WERI-Rb-1 (cell line): ENCODE measurements around the gene PRMT5.

Source experiments
- DNase-seq: peaks from one replicate; pipeline ENCODE4 v3.0.0-alpha.2; 2020
- H3K27ac ChIP-seq: fragments of 250-450 bp; sonication (Bioruptor Pico); 2 replicates; pipeline ENCODE4 v1.5.1; 2020; ENCODE audit warnings: mild to moderate bottlenecking, moderate library complexity
- H3K27me3 ChIP-seq: fragments of 250-450 bp; sonication (Bioruptor Pico); 2 replicates; pipeline ENCODE4 v1.5.1; 2021; ENCODE audit warnings: mild to moderate bottlenecking, low read depth, moderate library complexity; ENCODE audit not compliant: insufficient read depth, severe bottlenecking
- H3K36me3 ChIP-seq: fragments of 250-450 bp; sonication (Bioruptor Pico); 2 replicates; pipeline ENCODE4 v1.5.1; 2020; ENCODE audit warnings: mild to moderate bottlenecking, moderate library complexity
- H3K4me3 ChIP-seq: 2 replicates; pipeline ENCODE4 v1.5.1; 2011; ENCODE audit warnings: low read depth, mild to moderate bottlenecking, control low read depth, low read length
- H3K9me3 ChIP-seq: fragments of 250-450 bp; sonication (Bioruptor Pico); 2 replicates; pipeline ENCODE4 v1.5.1; 2021; ENCODE audit warnings: mild to moderate bottlenecking, moderate library complexity; ENCODE audit not compliant: severe bottlenecking
- TF ChIP-seq, protein P1 (sequence below): IDR thresholded peaks from 2 replicates; pipeline ENCODE4 v1.5.1; 2011; ENCODE audit warnings: low read depth, mild to moderate bottlenecking, control low read depth, inconsistent platforms, low read length

Gene PRMT5

DNA sequence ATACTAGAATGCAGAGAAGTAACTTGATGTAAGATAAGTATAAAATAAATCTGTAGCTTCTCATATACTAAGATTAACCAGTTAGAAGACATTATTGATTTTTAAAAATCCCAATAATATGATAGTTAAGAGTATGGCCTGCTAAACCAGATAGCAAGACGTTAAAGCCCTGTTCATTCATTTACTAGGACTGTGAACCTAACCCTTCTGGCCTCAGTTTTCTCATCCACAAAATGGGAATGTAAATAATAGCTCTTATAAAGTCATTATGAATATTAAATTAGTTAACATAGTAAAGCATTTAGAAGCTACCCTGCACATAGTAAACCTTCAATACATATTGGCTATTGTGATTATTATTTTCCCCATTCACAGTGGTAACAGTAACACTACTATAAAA, 6.0 kb upstream of the PRMT5 start:
- no peak for DNase-seq
- no peak overlapping the region for H3K4me3 ChIP-seq
- no peaks in the 10 kb centered on the region for H3K9me3 ChIP-seq
- no peaks in the 10 kb centered on the region; the same call in 1 of the 2 replicates for H3K36me3 ChIP-seq
- H3K27ac ChIP-seq, result no peak overlapping the region
- H3K27me3 ChIP-seq, result no peaks in the 10 kb centered on the region
- TF ChIP-seq, protein P1, sequence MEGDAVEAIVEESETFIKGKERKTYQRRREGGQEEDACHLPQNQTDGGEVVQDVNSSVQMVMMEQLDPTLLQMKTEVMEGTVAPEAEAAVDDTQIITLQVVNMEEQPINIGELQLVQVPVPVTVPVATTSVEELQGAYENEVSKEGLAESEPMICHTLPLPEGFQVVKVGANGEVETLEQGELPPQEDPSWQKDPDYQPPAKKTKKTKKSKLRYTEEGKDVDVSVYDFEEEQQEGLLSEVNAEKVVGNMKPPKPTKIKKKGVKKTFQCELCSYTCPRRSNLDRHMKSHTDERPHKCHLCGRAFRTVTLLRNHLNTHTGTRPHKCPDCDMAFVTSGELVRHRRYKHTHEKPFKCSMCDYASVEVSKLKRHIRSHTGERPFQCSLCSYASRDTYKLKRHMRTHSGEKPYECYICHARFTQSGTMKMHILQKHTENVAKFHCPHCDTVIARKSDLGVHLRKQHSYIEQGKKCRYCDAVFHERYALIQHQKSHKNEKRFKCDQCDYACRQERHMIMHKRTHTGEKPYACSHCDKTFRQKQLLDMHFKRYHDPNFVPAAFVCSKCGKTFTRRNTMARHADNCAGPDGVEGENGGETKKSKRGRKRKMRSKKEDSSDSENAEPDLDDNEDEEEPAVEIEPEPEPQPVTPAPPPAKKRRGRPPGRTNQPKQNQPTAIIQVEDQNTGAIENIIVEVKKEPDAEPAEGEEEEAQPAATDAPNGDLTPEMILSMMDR, result no peak

DNA sequence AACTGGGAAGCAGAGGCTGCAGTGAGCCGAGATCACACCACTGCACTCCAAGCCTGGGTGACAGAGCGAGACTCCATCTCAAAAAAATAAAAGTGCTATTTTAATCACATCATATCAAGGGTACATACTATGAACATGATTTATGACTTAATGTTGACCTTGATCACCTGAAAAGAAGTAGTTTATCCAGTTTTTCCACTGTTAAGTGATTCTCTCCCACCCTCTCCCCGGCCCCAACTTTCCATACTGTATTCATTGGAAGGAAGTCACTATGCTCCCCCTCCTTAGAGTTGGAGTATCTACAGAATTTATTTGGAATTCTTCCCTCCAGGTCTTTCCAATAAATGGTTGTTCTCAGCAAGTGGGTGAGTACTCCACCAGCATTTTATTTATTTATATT, 3.0 kb upstream of the PRMT5 start:
- H3K4me3 ChIP-seq, result no peak overlapping the region
- H3K9me3 ChIP-seq, result no peaks in the 10 kb centered on the region
- H3K27me3 ChIP-seq, result no peaks in the 10 kb centered on the region
- TF ChIP-seq, protein P1, result no peak
- H3K36me3 ChIP-seq, result peaks cover 3% of the 10 kb centered on the region
- no peak overlapping the region for H3K27ac ChIP-seq
- DNase-seq, result no peak

GRCh38 chr14:22929961-22930364, 787 bp upstream of the PRMT5 start:
- DNase-seq, result no peak
- Histone ChIP-seq H3K27ac (peak overlapping the region; percentile 25), H3K27me3 (no peaks in the 10 kb centered on the region), H3K4me3 (peak overlapping the region; percentile 70), H3K9me3 (no peaks in the 10 kb centered on the region), H3K36me3 (peaks cover 19% of the 10 kb centered on the region)
- TF ChIP-seq, protein P1, result no peak

GRCh38 chr14:22928237-22929103, 706 bp downstream of the PRMT5 start:
- Histone ChIP-seq H3K4me3 (peak overlapping the region; percentile 88), H3K9me3 (no peaks in the 10 kb centered on the region), H3K27me3 (no peaks in the 10 kb centered on the region), H3K36me3 (peaks cover 33% of the 10 kb centered on the region), H3K27ac (peak overlapping the region; percentile 84)
- TF ChIP-seq, protein P1, result no peak
- no peak for DNase-seq

GRCh38 chr14:22926316-22926715, 2.9 kb downstream of the PRMT5 start:
- no peak overlapping the region for H3K4me3 ChIP-seq
- peaks cover 52% of the 10 kb centered on the region for H3K36me3 ChIP-seq
- no peaks in the 10 kb centered on the region for H3K27me3 ChIP-seq
- DNase-seq, result no peak
- no peaks in the 10 kb centered on the region for H3K9me3 ChIP-seq
- TF ChIP-seq, protein P1, result no peak
- H3K27ac ChIP-seq, result no peak overlapping the region
